HG02678 (cell line): ENCODE measurements around the gene SYVN1.
"Not testable (repeated sequence)": the region's sequence is repeated elsewhere in the genome, so short reads cannot be mapped to it uniquely, and the experiment has no call there.

Source experiments
- ATAC-seq: cut with Tn5 transposase; IDR thresholded peaks from one replicate; pipeline ENCODE4 v1.9.1; 2021; ENCODE audit warnings: mild to moderate bottlenecking, moderate library complexity; ENCODE audit not compliant: unreplicated experiment

The SYVN1 gene

DNA sequence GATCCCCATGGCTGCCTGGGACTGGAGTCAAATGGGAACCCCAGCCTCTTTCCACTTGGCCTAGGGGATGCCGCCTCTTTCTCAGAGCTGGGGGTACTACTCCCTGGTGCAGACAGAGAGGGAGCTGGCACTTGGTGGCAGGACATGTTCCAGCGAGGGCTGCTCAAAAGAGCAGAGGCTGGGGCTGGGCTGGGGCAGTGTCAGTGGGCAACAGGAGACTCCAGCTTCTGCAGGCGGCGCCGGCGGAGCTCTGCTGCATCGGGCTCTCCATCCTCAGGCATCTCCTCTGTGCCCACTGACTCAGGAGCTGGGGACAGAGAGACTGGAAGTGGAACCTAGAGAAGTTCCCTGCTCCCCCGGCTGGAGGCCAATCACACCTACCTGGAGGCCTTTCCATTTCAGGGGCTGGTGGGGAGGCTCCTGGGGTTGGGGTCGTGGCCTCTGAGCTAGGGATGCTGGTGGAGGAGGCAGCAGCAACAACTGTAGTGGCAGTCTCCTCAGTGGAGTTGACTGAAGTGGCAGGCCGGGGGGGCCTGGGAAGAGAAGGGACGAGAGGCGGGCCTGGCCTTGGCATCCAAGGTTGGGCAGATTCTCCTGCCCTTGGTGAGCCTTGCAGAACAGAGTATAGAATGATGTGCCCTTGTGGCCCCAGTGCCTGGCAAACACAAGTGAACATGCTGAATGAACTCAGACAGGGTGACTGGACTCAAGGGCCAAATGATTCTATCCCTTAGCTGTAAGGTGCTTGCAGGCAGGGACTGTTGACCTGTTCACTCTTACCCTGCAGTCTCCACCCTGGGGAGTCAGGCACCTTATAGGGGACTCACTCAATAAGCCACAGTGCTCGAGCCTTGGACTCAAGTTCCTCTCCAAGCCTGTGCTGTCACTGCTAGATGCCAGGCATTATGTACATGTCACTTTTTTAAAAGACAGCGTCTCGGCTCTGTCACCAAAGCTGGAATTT lies 5.9 kb downstream of the SYVN1 start:
- ATAC-seq = no peak

DNA sequence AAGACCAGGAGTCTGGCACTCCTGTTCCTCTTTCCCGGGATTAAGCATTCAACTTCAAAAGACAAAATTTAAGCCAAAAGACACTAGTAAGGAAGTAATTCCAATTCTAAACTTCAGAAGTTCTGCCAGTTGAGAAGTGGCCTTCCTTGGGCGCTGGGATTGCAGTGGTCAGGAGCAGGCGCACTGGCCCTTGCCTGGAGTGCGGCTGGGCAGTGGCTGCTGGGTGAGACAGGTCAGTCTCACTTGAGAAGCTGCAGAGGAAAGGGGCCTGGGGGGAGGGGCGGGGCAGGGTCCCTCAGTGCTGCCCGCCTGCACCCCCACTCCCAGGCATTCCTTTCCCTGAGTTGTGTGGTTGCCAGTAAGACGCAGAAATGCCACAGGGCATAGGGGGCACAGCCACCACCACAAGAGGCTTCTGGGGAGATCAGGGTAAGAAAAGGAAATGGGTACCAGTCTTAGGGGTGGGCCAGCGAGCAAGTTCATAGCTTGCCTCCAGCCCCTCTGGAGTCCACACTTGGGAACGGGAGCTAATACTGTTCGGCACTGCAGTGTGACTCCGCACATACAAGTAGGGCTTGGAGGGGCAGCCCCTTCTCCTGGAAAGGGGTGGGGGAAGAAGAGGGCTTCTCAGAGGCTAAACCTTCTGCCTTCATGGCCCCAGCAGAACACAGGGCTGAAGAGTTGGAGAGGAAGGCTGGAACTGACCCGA lies 6.7 kb downstream of the SYVN1 start:
- no peak for ATAC-seq

- no peak for ATAC-seq
Observed at GRCh38 chr11:65126624-65127274, 7.6 kb downstream of the SYVN1 start.

GRCh38 chr11:65125197-65126056 lies 8.9 kb downstream of the SYVN1 start:
- ATAC-seq = no peak

DNA sequence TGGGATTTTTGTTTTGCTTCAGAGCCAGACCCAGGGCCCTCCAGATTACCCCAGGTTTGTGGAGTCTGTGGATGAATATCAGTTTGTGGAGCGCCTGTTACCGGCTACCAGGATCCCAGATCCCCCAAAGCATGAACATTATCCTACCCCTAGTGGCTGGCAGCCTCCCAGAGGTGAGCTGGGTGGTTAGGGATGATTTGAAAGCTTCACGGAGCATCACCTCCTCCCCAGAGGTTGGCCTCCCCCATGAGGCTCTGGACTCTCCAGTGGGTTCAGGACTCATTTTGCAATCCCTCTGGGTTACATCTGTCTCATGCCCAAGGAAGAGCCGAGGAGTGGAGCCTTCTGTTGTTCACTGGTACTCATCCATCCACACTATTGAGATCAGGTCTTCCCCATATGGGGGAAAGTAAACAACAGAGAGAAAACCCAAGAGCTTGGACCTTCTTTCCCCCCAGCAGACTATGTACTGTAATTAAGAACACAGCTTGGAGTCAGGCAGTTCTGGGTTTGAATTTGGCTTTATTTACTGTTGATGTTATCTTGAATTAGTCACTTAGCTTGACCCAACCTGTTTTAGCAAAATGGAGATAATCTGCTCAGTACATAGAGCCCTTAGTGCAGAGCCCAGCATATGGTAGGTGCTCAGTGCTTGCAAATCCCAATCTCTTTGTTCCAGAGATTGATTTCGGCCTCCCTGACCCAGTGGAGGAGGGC lies 9.7 kb downstream of the SYVN1 start:
- ATAC-seq = no peak

GRCh38 chr11:65121865-65122696 lies 12.2 kb downstream of the SYVN1 start, which contains the start of the genes FAU and MRPL49:
TSS of gene FAU (minus strand) at chr11:65122134. CDS start at chr11:65121813, 321 bp downstream.
TSS of gene MRPL49 (plus strand) at chr11:65122321. CDS start at chr11:65122347, 26 bp downstream.
- ATAC-seq = peak; percentile 72

- no peak for ATAC-seq
Observed at GRCh38 chr11:65121447-65121864, 12.9 kb downstream of the SYVN1 start.

DNA sequence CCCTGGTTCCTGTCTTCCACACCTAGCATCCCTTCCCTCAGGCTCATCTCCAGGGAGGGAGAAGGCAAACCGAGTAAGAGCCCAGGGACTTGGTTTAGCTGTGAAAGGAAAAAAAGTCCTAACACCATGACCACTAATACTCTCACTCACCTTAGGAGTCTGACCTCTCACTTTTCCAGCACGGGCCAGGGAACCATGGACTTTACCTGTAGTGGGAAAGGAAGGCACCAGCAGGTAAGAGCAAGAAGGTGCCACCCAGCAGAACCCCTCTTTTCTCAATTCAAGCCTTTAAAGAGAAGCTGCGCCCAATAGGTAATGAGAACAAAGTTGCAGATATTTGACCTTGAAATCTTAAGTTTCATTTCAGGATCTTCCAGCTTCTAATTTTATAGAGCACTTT lies 13.5 kb downstream of the SYVN1 start:
- ATAC-seq = no peak

- no peak for ATAC-seq
Observed at GRCh38 chr11:65119670-65119995, 14.7 kb downstream of the SYVN1 start.

- ATAC-seq = not testable (repeated sequence)
Observed at GRCh38 chr11:65118891-65119669, 15.2 kb downstream of the SYVN1 start.

DNA sequence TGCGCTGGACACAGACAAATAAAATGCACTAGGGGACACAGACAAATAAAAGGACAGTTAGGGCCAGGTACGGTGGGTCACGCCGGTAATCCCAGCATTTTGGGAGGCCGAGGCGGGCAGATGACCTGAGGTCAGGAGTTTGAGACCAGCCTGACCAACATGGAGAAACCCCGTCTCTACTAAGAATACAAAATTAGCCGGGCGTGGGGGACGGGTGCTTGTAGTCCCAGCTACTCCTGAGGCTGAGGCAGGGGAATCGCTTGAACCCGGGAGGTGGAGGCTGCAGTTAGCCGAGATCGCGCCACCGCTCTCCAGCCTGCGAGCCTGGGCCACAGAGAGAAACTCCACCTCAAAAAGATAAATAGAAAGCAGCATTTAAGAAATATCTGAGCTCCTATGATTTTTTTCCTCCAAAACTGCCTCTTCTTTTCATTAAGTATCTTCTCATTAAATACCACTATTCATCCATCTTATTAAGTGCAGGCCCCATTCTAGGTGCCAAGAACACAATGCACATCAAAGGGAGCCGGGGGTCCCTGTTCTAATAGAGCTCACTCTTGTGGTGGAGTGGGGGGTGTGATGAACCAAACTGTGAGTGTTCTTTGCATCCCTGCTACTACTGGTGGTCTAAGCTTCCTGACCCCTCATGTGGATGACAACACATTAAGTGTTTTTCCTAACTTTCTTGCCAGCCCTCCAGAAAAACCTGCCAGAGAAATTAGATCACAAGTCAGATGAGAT lies 16.1 kb downstream of the SYVN1 start:
- no peak for ATAC-seq

- ATAC-seq = peak; percentile 64
Observed at GRCh38 chr11:65117206-65118096, 16.9 kb downstream of the SYVN1 start, which contains the start of gene ZNHIT2. TSS of gene ZNHIT2 (minus strand) at chr11:65117701. CDS start at chr11:65117653, 48 bp downstream.

DNA sequence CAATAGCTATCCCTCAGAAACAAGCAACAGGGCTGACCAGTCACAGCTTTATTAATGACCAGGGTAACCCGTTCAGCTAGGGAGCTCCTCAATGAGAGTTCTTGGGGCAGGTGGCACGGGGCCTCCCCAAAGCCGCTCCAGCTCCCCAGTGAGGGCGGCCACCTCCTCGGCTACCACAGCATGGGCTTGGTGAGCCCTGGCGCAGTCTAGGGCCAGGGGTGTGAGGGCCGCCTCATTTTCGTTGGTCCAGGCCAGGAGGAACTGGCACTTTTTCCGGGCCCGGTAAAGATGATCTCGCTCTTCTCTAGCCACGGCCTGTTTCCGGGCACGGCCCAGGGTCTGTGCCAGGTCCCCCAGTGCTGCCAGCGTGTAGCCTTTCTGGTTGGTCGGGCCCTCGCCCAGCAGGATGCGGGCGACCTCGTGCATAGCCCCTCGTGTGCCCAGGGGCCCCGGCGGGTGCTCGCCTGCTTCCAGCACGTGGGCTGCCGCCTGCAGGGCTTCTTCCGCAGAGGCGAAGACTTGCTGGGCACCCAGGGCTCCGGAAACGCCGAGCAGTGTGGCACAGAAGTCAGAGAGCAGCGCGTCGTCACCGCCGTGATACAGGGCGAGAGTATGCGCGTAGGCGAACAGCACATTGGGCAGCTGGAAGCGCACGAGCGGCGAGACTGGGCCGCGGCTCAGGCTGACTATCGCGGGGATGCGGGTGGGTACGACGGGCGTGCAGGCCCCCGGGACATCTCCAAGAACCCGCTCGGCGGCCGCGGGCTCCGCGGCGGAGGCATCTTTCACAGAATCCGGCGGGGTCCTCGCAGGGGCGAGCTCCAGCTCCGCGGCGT lies 17.7 kb downstream of the SYVN1 start:
- no peak for ATAC-seq

DNA sequence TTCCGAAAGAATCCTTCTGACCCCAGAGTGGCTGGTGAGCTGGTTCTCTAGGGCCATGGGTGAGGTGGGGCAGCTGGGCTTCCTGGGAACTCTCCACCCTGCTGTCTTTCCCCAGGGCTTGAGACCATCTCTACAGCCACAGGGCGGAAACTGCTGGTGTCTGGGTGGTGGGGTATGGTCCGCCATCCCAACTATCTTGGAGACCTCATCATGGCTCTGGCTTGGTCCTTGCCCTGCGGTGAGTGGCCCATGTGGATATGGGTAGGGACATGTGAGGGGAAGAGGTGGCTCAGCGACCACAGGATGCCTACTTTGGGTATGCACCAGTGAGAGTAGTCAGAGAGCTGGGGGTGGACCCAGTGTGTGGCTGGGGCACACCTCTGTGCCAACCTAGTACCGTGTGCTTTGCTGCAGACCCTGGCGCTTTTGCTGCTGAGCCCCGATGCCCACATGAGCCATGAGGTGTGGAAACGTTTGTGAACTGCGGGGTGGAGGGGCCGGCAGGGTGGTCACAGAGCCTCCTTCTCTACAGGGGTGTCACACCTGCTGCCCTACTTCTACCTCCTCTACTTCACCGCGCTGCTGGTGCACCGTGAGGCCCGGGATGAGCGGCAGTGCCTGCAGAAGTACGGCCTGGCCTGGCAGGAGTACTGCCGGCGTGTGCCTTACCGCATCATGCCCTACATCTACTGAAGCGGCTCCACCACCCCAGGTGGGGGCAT lies 18.8 kb downstream of the SYVN1 start:
- no peak for ATAC-seq
